H1 (cell line): ENCODE measurements around the gene NR2F1.

Experiments
- BRCA1 ChIP-seq: IDR thresholded peaks from 2 replicates; pipeline ENCODE4 v1.6.1; 2012; ENCODE audit warnings: low read depth, low read length, improper control_type of control experiment
- EP300 ChIP-seq, 2 experiments: IDR thresholded peaks; 1 replicate in 1 of 2; 2 replicates in 1 of 2; pipeline ENCODE4 v1.6.1; 2011 to 2012; ENCODE audit warnings: low read depth in 2 of 2, low read length in 2 of 2, mild to moderate bottlenecking in 2 of 2, borderline replicate concordance in 1 of 2, inconsistent platforms in 1 of 2, moderate library complexity in 1 of 2
- EZH2 ChIP-seq: fragments of 200-600 bp; sonication (generic); IDR thresholded peaks from 2 replicates; pipeline ENCODE4 v1.7.1; 2012; ENCODE audit warnings: low read depth, mild to moderate bottlenecking, moderate library complexity, low read length, inconsistent platforms; ENCODE audit not compliant: severe bottlenecking
- GTF2F1 ChIP-seq: IDR thresholded peaks from 2 replicates; pipeline ENCODE4 v1.6.1; 2012; ENCODE audit warnings: low read depth, low read length, improper control_type of control experiment, borderline replicate concordance
- KDM1A ChIP-seq: fragments of 200-600, 300-600 bp; sonication (generic); IDR thresholded peaks from 2 replicates; pipeline ENCODE4 v1.7.1; 2016; ENCODE audit warnings: mild to moderate bottlenecking, low read length, borderline replicate concordance
- MAFK ChIP-seq: IDR thresholded peaks from 2 replicates; pipeline ENCODE4 v1.6.1; 2012; ENCODE audit warnings: low read depth, mild to moderate bottlenecking, improper control_type of control experiment, low read length
- POLR2A ChIP-seq, 2 experiments: IDR thresholded peaks; 1 replicate in 1 of 2; 2 replicates in 1 of 2; pipeline ENCODE4 v1.6.1; 2011; ENCODE audit warnings: low read depth in 2 of 2, low read length in 2 of 2, mild to moderate bottlenecking in 2 of 2; ENCODE audit errors: control extremely low read depth in 1 of 2
- POLR2AphosphoS5 ChIP-seq: IDR thresholded peaks from 2 replicates; pipeline ENCODE4 v1.6.1; 2011; ENCODE audit warnings: low read depth, low read length
- RNF2 ChIP-seq: fragments of 200-900, 300-1000 bp; sonication (generic); IDR thresholded peaks from 2 replicates; pipeline ENCODE4 v1.7.1; 2016; ENCODE audit warnings: borderline replicate concordance, low read depth, mild to moderate bottlenecking, antibody characterized with exemption, low read length; ENCODE audit not compliant: poor library complexity, severe bottlenecking; ENCODE audit errors: missing control alignments
- SP1 ChIP-seq: IDR thresholded peaks from 2 replicates; pipeline ENCODE4 v1.6.1; 2011; ENCODE audit warnings: low read depth, low read length
- SP4 ChIP-seq: IDR thresholded peaks from 2 replicates; pipeline ENCODE4 v1.6.1; 2012; ENCODE audit warnings: low read length, inconsistent platforms
- SRF ChIP-seq: IDR thresholded peaks from 2 replicates; pipeline ENCODE4 v1.6.1; 2011; ENCODE audit warnings: mild to moderate bottlenecking, low read depth, low read length, moderate library complexity
- TF ChIP-seq, protein P1 (sequence below), 3 experiments: IDR thresholded peaks; 1 replicate in 2 of 3; 2 replicates in 1 of 3; pipeline versions ENCODE4 v1.5.1 to v1.6.1; 2011; ENCODE audit warnings: low read length in 3 of 3, mild to moderate bottlenecking in 3 of 3, inconsistent platforms in 2 of 3, low read depth in 1 of 3, moderate library complexity in 1 of 3; ENCODE audit not compliant: insufficient read depth in 1 of 3; ENCODE audit errors: control extremely low read depth in 1 of 3

GRCh38 chr5:93608855-93609254 lies 25.8 kb downstream of the NR2F1 start:
- TF ChIP-seq, protein P1, sequence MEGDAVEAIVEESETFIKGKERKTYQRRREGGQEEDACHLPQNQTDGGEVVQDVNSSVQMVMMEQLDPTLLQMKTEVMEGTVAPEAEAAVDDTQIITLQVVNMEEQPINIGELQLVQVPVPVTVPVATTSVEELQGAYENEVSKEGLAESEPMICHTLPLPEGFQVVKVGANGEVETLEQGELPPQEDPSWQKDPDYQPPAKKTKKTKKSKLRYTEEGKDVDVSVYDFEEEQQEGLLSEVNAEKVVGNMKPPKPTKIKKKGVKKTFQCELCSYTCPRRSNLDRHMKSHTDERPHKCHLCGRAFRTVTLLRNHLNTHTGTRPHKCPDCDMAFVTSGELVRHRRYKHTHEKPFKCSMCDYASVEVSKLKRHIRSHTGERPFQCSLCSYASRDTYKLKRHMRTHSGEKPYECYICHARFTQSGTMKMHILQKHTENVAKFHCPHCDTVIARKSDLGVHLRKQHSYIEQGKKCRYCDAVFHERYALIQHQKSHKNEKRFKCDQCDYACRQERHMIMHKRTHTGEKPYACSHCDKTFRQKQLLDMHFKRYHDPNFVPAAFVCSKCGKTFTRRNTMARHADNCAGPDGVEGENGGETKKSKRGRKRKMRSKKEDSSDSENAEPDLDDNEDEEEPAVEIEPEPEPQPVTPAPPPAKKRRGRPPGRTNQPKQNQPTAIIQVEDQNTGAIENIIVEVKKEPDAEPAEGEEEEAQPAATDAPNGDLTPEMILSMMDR (IDR thresholded peaks at IDR 0.05; ENCODE audit: control extremely low read depth in 1 of 3, insufficient read depth in 1 of 3, low read depth in 1 of 3, low read length in 3 of 3) = no peak
- no peak for TF ChIP-seq EZH2
- no peak for TF ChIP-seq MAFK
- TF ChIP-seq BRCA1 = no peak
- TF ChIP-seq POLR2A (IDR thresholded peaks at IDR 0.05; ENCODE audit: control extremely low read depth in 1 of 2, low read depth in 2 of 2, low read length in 2 of 2) = no peak
- no peak for TF ChIP-seq SRF
- TF ChIP-seq EP300 (IDR thresholded peaks at IDR 0.05; ENCODE audit: borderline replicate concordance in 1 of 2, low read depth in 2 of 2, low read length in 2 of 2) = no peak
- no peak for TF ChIP-seq KDM1A
- no peak for TF ChIP-seq SP4
- TF ChIP-seq RNF2 = no peak
- TF ChIP-seq POLR2AphosphoS5 = no peak
- no peak for TF ChIP-seq GTF2F1
- no peak for TF ChIP-seq SP1
